CD4-positive, alpha-beta T cell treated with Interleukin-10 for 1 hour (primary cell): Measurements from ENCODE around the gene EIF1AX.
"Not testable (repeated sequence)": the region's sequence is repeated elsewhere in the genome, so short reads cannot be mapped to it uniquely, and the experiment has no call there.

Source experiments
- DNase-seq: peaks from one replicate; pipeline ENCODE4 v3.0.0-alpha.2; 2020

The EIF1AX gene

GRCh38 chrX:20141281-20142220 is at the start of gene EIF1AX:
TSS of gene EIF1AX (minus strand) at chrX:20141838. CDS start at chrX:20141640, 198 bp downstream.
- peak; percentile 97 for DNase-seq

GRCh38 chrX:20189171-20189570 is 47.5 kb upstream of the EIF1AX start:
- DNase-seq = no peak

GRCh38 chrX:20181598-20182329 is 40.1 kb upstream of the EIF1AX start:
- DNase-seq = no peak

GRCh38 chrX:20177093-20177492 is 35.5 kb upstream of the EIF1AX start:
- DNase-seq = no peak

- DNase-seq = no peak
Measured at GRCh38 chrX:20173856-20174255, 32.2 kb upstream of the EIF1AX start.

- no peak for DNase-seq
Measured at GRCh38 chrX:20173313-20173712, 31.7 kb upstream of the EIF1AX start.

- no peak for DNase-seq
Measured at GRCh38 chrX:20171887-20172286, 30.2 kb upstream of the EIF1AX start.

- not testable (repeated sequence) for DNase-seq
Measured at GRCh38 chrX:20162516-20162915, 20.9 kb upstream of the EIF1AX start.

- no peak for DNase-seq
Measured at GRCh38 chrX:20159797-20160385, 18.3 kb upstream of the EIF1AX start.

GRCh38 chrX:20151689-20152088 is 10.1 kb upstream of the EIF1AX start:
- DNase-seq = no peak

GRCh38 chrX:20149326-20149725 is 7.7 kb upstream of the EIF1AX start:
- DNase-seq = no peak

- no peak for DNase-seq
Measured at GRCh38 chrX:20147561-20147960, 5.9 kb upstream of the EIF1AX start.

- no peak for DNase-seq
Measured at GRCh38 chrX:20144491-20144890, 2.9 kb upstream of the EIF1AX start.

- DNase-seq = no peak
Measured at GRCh38 chrX:20143561-20143960, 1.9 kb upstream of the EIF1AX start.

- no peak for DNase-seq
Measured at GRCh38 chrX:20143111-20143510, 1.5 kb upstream of the EIF1AX start.

GRCh38 chrX:20140420-20140819 is 1.2 kb downstream of the EIF1AX start:
- DNase-seq = no peak

- DNase-seq = no peak
Measured at GRCh38 chrX:20139966-20140365, 1.7 kb downstream of the EIF1AX start.

- no peak for DNase-seq
Measured at GRCh38 chrX:20135944-20136343, 5.7 kb downstream of the EIF1AX start.

GRCh38 chrX:20132666-20133065 is 9.0 kb downstream of the EIF1AX start:
- no peak for DNase-seq

GRCh38 chrX:20130357-20130756 is 11.3 kb downstream of the EIF1AX start:
- DNase-seq = no peak

GRCh38 chrX:20129547-20129946 is 12.1 kb downstream of the EIF1AX start:
- no peak for DNase-seq

- DNase-seq = no peak
Measured at GRCh38 chrX:20128670-20129069, 13.0 kb downstream of the EIF1AX start.

- not testable (repeated sequence) for DNase-seq
Measured at GRCh38 chrX:20127440-20127839, 14.2 kb downstream of the EIF1AX start.

- DNase-seq = not testable (repeated sequence)
Measured at GRCh38 chrX:20126833-20127232, 14.8 kb downstream of the EIF1AX start.
